Measurements from ENCODE around the gene PDZRN3.

PDZRN3 gene

DNA sequence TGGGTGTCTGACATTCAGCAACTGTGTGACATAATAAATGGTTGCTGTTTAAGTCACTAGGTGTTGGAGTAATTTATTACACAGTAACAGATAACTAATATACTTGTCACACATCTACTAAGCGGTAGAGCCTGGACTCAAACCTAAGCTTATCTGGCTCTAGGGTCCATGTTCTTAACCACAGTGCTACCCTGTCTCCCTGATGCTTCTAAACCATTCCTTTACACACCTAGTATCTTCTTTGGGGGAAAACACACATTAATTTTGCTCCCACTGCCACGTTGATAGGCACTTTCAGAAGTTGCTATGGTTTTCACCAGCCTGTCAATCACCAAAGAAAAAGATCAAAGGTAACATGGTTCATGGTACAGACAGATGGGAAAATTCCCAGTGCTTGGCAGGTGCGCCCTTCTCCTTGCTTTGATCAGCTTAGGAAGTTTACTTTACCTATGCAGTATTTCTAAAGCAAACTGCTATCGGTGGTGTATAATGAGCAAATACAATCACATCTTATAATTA lies 150.8 kb downstream of the PDZRN3 start:
- no peak for ATAC-seq
- TF ChIP-seq ESRRG (CRISPR knock-in tag; IDR thresholded peaks at IDR 0.05) (no peak), ZNF8 (CRISPR knock-in tag; IDR thresholded peaks at IDR 0.05) (no peak)

DNA sequence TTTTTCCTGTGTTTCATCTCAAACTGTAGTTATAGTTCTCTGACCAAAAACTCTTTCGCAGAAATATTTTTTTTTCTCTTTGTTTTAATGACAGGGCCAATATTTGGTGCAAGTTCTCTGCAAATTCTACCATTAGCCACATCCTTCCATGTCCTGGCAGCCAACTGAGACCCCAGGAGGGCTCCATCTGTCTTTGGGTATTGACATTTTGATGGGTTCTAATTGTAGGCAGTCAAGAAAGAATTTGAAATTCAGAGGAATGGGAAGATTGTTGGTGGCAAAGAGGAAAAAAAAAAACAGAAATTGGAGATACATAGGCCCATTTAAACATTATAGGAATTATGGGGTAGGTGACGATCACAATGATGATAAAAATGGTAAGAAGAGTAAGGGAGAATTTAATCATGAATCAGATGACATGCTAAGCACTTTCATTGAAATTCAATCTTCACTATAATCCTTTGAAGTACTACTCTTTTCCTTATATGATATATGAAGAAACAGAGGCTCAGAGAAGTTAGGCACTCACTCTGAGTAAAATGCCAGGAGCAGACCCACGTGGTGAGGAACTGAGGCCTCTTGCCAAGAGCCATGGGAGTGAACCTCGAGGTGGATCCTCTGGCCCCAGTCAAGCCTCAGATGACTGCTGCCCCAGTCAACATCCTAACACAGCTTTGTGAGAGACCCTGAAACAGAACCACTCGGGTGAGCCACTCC lies 151.4 kb downstream of the PDZRN3 start:
- no peak for TF ChIP-seq TOX (CRISPR knock-in tag; IDR thresholded peaks at IDR 0.05; ENCODE audit: borderline replicate concordance)
- no peak for TF ChIP-seq GLIS3 (CRISPR knock-in tag; IDR thresholded peaks at IDR 0.05)
- TF ChIP-seq, protein P1, sequence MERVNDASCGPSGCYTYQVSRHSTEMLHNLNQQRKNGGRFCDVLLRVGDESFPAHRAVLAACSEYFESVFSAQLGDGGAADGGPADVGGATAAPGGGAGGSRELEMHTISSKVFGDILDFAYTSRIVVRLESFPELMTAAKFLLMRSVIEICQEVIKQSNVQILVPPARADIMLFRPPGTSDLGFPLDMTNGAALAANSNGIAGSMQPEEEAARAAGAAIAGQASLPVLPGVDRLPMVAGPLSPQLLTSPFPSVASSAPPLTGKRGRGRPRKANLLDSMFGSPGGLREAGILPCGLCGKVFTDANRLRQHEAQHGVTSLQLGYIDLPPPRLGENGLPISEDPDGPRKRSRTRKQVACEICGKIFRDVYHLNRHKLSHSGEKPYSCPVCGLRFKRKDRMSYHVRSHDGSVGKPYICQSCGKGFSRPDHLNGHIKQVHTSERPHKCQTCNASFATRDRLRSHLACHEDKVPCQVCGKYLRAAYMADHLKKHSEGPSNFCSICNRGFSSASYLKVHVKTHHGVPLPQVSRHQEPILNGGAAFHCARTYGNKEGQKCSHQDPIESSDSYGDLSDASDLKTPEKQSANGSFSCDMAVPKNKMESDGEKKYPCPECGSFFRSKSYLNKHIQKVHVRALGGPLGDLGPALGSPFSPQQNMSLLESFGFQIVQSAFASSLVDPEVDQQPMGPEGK (CRISPR knock-in tag; IDR thresholded peaks at IDR 0.05; ENCODE audit: borderline replicate concordance) = no peak
- TF ChIP-seq CSDC2 (CRISPR knock-in tag; IDR thresholded peaks at IDR 0.05) = no peak
- no peak for TF ChIP-seq ZNF70 (CRISPR knock-in tag; IDR thresholded peaks at IDR 0.05)
- TF ChIP-seq, protein P2, sequence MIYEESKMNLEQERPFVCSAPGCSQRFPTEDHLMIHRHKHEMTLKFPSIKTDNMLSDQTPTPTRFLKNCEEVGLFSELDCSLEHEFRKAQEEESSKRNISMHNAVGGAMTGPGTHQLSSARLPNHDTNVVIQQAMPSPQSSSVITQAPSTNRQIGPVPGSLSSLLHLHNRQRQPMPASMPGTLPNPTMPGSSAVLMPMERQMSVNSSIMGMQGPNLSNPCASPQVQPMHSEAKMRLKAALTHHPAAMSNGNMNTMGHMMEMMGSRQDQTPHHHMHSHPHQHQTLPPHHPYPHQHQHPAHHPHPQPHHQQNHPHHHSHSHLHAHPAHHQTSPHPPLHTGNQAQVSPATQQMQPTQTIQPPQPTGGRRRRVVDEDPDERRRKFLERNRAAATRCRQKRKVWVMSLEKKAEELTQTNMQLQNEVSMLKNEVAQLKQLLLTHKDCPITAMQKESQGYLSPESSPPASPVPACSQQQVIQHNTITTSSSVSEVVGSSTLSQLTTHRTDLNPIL (CRISPR knock-in tag; IDR thresholded peaks at IDR 0.05; ENCODE audit: low read depth) = no peak
- no peak for TF ChIP-seq ZFP3 (CRISPR knock-in tag; IDR thresholded peaks at IDR 0.05)
- ATAC-seq = no peak

DNA sequence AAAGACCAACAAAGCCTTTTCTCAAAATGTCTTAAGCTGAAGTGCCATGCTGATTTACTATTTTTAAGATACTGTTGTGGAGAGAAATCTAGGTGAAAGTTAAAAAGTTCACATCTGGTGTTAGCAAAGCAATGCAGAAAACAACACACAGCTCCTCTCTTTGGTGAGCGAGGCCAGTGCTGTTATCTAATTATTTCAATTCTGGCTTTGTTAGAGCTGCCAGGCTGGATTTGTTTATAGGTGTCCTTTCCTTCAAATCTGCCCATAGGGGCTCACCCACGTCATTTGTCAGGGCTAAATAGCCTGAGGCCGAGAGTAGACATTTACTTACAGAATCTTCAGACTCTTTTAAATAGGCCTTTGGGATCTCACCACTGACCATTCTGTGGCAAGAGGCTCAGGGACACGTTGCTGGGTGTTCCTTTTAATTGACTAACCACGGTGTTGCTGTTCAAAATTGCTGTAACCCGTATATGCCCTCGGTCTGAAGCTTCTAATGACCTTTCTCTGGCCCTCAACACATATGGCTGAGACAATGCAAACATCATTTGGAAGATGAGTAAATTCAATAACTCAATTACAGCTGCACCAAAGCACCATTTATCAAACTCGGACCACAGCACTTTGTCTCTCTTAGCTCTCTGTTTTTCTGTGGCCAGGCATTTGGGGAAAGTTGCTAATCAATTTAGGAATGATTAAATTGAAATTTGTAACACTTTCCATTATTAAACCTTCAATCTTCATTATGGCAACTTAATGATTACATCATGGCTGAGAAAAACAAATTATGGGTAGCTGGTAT lies 152.6 kb downstream of the PDZRN3 start:
- peak; percentile 39; the same call in 2 of the 3 replicates for ATAC-seq
- no peak for TF ChIP-seq OSR1 (CRISPR knock-in tag; IDR thresholded peaks at IDR 0.05)
- no peak for TF ChIP-seq ESRRG (CRISPR knock-in tag; IDR thresholded peaks at IDR 0.05)
- TF ChIP-seq BACH2 (CRISPR knock-in tag; IDR thresholded peaks at IDR 0.05; ENCODE audit: borderline replicate concordance) = 0 out of 2 replicates have a peak, but pooled peaks have one; percentile 19
- TF ChIP-seq, protein P2 (CRISPR knock-in tag; IDR thresholded peaks at IDR 0.05; ENCODE audit: low read depth) = peak; percentile 91
- TF ChIP-seq TOX (CRISPR knock-in tag; IDR thresholded peaks at IDR 0.05; ENCODE audit: borderline replicate concordance) = no peak
- TF ChIP-seq ZNF8 (CRISPR knock-in tag; IDR thresholded peaks at IDR 0.05) = peak; percentile 7; the same call in 1 of the 2 replicates
- TF ChIP-seq ZNF70 (CRISPR knock-in tag; IDR thresholded peaks at IDR 0.05) = no peak; the same call in 1 of the 2 replicates
- TF ChIP-seq, protein P3, sequence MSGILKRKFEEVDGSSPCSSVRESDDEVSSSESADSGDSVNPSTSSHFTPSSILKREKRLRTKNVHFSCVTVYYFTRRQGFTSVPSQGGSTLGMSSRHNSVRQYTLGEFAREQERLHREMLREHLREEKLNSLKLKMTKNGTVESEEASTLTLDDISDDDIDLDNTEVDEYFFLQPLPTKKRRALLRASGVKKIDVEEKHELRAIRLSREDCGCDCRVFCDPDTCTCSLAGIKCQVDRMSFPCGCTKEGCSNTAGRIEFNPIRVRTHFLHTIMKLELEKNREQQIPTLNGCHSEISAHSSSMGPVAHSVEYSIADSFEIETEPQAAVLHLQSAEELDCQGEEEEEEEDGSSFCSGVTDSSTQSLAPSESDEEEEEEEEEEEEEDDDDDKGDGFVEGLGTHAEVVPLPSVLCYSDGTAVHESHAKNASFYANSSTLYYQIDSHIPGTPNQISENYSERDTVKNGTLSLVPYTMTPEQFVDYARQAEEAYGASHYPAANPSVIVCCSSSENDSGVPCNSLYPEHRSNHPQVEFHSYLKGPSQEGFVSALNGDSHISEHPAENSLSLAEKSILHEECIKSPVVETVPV (CRISPR knock-in tag; IDR thresholded peaks at IDR 0.05) = peak; percentile 71
- peak; percentile 98 for TF ChIP-seq PPARA (CRISPR knock-in tag; IDR thresholded peaks at IDR 0.05; ENCODE audit: borderline replicate concordance)
- TF ChIP-seq, protein P4, sequence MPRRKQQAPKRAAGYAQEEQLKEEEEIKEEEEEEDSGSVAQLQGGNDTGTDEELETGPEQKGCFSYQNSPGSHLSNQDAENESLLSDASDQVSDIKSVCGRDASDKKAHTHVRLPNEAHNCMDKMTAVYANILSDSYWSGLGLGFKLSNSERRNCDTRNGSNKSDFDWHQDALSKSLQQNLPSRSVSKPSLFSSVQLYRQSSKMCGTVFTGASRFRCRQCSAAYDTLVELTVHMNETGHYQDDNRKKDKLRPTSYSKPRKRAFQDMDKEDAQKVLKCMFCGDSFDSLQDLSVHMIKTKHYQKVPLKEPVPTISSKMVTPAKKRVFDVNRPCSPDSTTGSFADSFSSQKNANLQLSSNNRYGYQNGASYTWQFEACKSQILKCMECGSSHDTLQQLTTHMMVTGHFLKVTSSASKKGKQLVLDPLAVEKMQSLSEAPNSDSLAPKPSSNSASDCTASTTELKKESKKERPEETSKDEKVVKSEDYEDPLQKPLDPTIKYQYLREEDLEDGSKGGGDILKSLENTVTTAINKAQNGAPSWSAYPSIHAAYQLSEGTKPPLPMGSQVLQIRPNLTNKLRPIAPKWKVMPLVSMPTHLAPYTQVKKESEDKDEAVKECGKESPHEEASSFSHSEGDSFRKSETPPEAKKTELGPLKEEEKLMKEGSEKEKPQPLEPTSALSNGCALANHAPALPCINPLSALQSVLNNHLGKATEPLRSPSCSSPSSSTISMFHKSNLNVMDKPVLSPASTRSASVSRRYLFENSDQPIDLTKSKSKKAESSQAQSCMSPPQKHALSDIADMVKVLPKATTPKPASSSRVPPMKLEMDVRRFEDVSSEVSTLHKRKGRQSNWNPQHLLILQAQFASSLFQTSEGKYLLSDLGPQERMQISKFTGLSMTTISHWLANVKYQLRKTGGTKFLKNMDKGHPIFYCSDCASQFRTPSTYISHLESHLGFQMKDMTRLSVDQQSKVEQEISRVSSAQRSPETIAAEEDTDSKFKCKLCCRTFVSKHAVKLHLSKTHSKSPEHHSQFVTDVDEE (CRISPR knock-in tag; IDR thresholded peaks at IDR 0.05) = peak; percentile 94
- TF ChIP-seq SNAI2 (CRISPR knock-in tag; IDR thresholded peaks at IDR 0.05) = no peak
- TF ChIP-seq ZFP3 (CRISPR knock-in tag; IDR thresholded peaks at IDR 0.05) = no peak
- no peak for TF ChIP-seq RARB (CRISPR knock-in tag; IDR thresholded peaks at IDR 0.05)
- no peak for TF ChIP-seq ZFP30 (CRISPR knock-in tag; IDR thresholded peaks at IDR 0.05)
- TF ChIP-seq, protein P5, sequence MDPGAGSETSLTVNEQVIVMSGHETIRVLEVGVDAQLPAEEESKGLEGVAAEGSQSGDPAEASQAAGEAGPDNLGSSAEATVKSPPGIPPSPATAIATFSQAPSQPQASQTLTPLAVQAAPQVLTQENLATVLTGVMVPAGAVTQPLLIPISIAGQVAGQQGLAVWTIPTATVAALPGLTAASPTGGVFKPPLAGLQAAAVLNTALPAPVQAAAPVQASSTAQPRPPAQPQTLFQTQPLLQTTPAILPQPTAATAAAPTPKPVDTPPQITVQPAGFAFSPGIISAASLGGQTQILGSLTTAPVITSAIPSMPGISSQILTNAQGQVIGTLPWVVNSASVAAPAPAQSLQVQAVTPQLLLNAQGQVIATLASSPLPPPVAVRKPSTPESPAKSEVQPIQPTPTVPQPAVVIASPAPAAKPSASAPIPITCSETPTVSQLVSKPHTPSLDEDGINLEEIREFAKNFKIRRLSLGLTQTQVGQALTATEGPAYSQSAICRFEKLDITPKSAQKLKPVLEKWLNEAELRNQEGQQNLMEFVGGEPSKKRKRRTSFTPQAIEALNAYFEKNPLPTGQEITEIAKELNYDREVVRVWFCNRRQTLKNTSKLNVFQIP (CRISPR knock-in tag; IDR thresholded peaks at IDR 0.05; ENCODE audit: borderline replicate concordance, low read depth) = no peak
- TF ChIP-seq, protein P1 (CRISPR knock-in tag; IDR thresholded peaks at IDR 0.05; ENCODE audit: borderline replicate concordance) = peak; percentile 21; the same call in 1 of the 2 replicates
- peak; percentile 91 for TF ChIP-seq ISL1 (CRISPR knock-in tag; IDR thresholded peaks at IDR 0.05)
- TF ChIP-seq ZNF565 (CRISPR knock-in tag; conservative IDR thresholded peaks at IDR 0.05; ENCODE audit: low read depth) = no peak
- peak; percentile 94 for TF ChIP-seq TCF4 (CRISPR knock-in tag; IDR thresholded peaks at IDR 0.05; ENCODE audit: borderline replicate concordance)
- TF ChIP-seq CSDC2 (CRISPR knock-in tag; IDR thresholded peaks at IDR 0.05) = peak; percentile 74; the same call in 1 of the 2 replicates
- peak; percentile 62; the same call in 1 of the 2 replicates for TF ChIP-seq ARNTL (CRISPR knock-in tag; IDR thresholded peaks at IDR 0.05; ENCODE audit: borderline replicate concordance, low read depth)
- peak; percentile 37; the same call in 1 of the 2 replicates for TF ChIP-seq ZC3H10 (CRISPR knock-in tag; IDR thresholded peaks at IDR 0.05)
